GM23338 (cell line): ENCODE results near the gene ZEB2. TPM values are rescaled to one million over a fixed set of nuclear protein-coding genes. Genes with fewer than 3 reads are reported as not detected.

Experiments
- ATAC-seq: fragments of 200-7000 bp; cut with Tn5 transposase; 3 replicates; pipeline ENCODE4 v1.9.1; 2020
- DNase-seq: peaks from one replicate; pipeline ENCODE4 v3.0.0-alpha.2; 2015; ENCODE audit warnings: low spot score
- H2AFZ ChIP-seq: fragments of 200-600 bp; sonication (generic); 2 replicates; pipeline ENCODE4 v1.8.0; 2016; ENCODE audit warnings: antibody characterized with exemption, mild to moderate bottlenecking, moderate library complexity
- H3F3A ChIP-seq: fragments of 200-600 bp; sonication (generic); replicated peaks from 2 replicates; pipeline ENCODE4 v1.8.0; 2017; ENCODE audit warnings: antibody characterized with exemption, mixed run types, low read depth
- H3K27ac ChIP-seq: fragments of 200-600 bp; sonication (generic); 2 replicates; pipeline ENCODE4 v1.6.1; 2016; ENCODE audit warnings: low read depth
- H3K27me3 ChIP-seq: fragments of 200-600 bp; sonication (generic); 2 replicates; pipeline ENCODE4 v1.8.0; 2016; ENCODE audit warnings: mild to moderate bottlenecking, mixed run types, moderate library complexity; ENCODE audit not compliant: insufficient read depth
- H3K36me3 ChIP-seq: fragments of 200-600 bp; sonication (generic); 2 replicates; pipeline ENCODE4 v1.8.0; 2016; ENCODE audit warnings: mild to moderate bottlenecking; ENCODE audit not compliant: insufficient read depth
- H3K4me1 ChIP-seq: fragments of 200-600 bp; sonication (generic); 2 replicates; pipeline ENCODE4 v1.8.0; 2016; ENCODE audit warnings: mild to moderate bottlenecking, moderate library complexity; ENCODE audit not compliant: insufficient read depth
- H3K4me2 ChIP-seq: fragments of 200-600 bp; sonication (generic); 2 replicates; pipeline ENCODE4 v1.7.1; 2017; ENCODE audit warnings: mixed run types
- H3K4me3 ChIP-seq: fragments of 200-600 bp; sonication (generic); 2 replicates; pipeline ENCODE4 v1.6.1; 2016; ENCODE audit warnings: mixed run types
- H3K79me2 ChIP-seq: fragments of 200-600 bp; sonication (generic); replicated peaks from 2 replicates; pipeline ENCODE4 v1.8.0; 2017; ENCODE audit warnings: mild to moderate bottlenecking; ENCODE audit not compliant: insufficient read depth
- H3K9me2 ChIP-seq: fragments of 200-600 bp; sonication (generic); 2 replicates; pipeline ENCODE4 v1.8.0; 2017; ENCODE audit not compliant: insufficient read depth
- H4K20me1 ChIP-seq: fragments of 200-600 bp; sonication (generic); replicated peaks from 2 replicates; pipeline ENCODE4 v1.8.0; 2017; ENCODE audit warnings: mild to moderate bottlenecking; ENCODE audit not compliant: insufficient read depth
- H3K27ac Mint-ChIP-seq: 2 replicates; pipeline ENCODE4 v1.8.0; 2020; ENCODE audit warnings: inconsistent platforms, mild to moderate bottlenecking, moderate library complexity, mixed read lengths
- H3K27me3 Mint-ChIP-seq: 3 replicates; pipeline ENCODE4 v1.8.0; 2022; ENCODE audit warnings: low read depth, mild to moderate bottlenecking, moderate library complexity, mixed read lengths, inconsistent platforms; ENCODE audit not compliant: insufficient read depth, poor library complexity
- H3K36me3 Mint-ChIP-seq: 3 replicates; pipeline ENCODE4 v1.8.0; 2021; ENCODE audit warnings: low read depth, mild to moderate bottlenecking, inconsistent platforms, moderate library complexity, mixed read lengths
- H3K4me1 Mint-ChIP-seq: 3 replicates; pipeline ENCODE4 v1.8.0; 2020; ENCODE audit warnings: mild to moderate bottlenecking, inconsistent platforms, mixed read lengths
- H3K4me3 Mint-ChIP-seq: 3 replicates; pipeline ENCODE4 v1.8.0; 2021; ENCODE audit warnings: moderate library complexity, mild to moderate bottlenecking, inconsistent platforms, mixed read lengths
- H3K9me3 Mint-ChIP-seq: 3 replicates; pipeline ENCODE4 v1.8.0; 2020; ENCODE audit warnings: moderate library complexity, mild to moderate bottlenecking, inconsistent platforms, mixed read lengths
- CREB1 ChIP-seq: fragments of 250-450 bp; sonication (Bioruptor Pico); IDR thresholded peaks from 2 replicates; pipeline ENCODE4 v1.5.0; 2020; ENCODE audit warnings: low read depth, mild to moderate bottlenecking, moderate library complexity
- EZH2 ChIP-seq: fragments of 200-600 bp; sonication (generic); IDR thresholded peaks from one replicate; pipeline ENCODE4 v1.8.0; 2017; ENCODE audit warnings: antibody characterized with exemption, mild to moderate bottlenecking, low read depth; ENCODE audit not compliant: unreplicated experiment
- EZH2phosphoT487 ChIP-seq: fragments of 200-600 bp; sonication (generic); IDR thresholded peaks from one replicate; pipeline ENCODE4 v1.8.1; 2018; ENCODE audit warnings: antibody characterized with exemption; ENCODE audit not compliant: unreplicated experiment
- JUNB ChIP-seq: IDR thresholded peaks from one replicate; pipeline ENCODE4 v1.6.1; 2016; ENCODE audit warnings: antibody characterized with exemption; ENCODE audit not compliant: unreplicated experiment
- POLR2AphosphoS5 ChIP-seq: IDR thresholded peaks from 2 replicates; pipeline ENCODE4 v1.6.1; 2016; ENCODE audit warnings: antibody characterized with exemption, low read depth
- ZNF114 ChIP-seq: fragments of 250-450 bp; sonication (Bioruptor Pico); IDR thresholded peaks from 2 replicates; pipeline ENCODE4 v1.5.0; 2020; ENCODE audit warnings: mild to moderate bottlenecking, moderate library complexity
- ZNF331 ChIP-seq: fragments of 250-450 bp; sonication (Bioruptor Pico); IDR thresholded peaks from 2 replicates; pipeline ENCODE4 v1.5.0; 2020; ENCODE audit warnings: low read depth, mild to moderate bottlenecking, moderate library complexity
- polyA plus RNA-seq: library from polyadenylated mRNA; unstranded; fragments of >200 nt; fragmentation: Nextera tagmentation; extraction: Ambion mirVana; gene quantifications from 2 replicates; pipeline ENCODE4 v1.2.1, GENCODE V29; 2016
- total RNA-seq: library from RNA; depleted of rRNA; stranded (reverse); fragments of >200 nt; shearing (Covaris generic); gene quantifications from 2 replicates; pipeline ENCODE4 v1.2.3, GENCODE V29; 2014
- TF ChIP-seq, protein P1 (sequence below), 2 experiments: fragments of 200-600 bp in 1 of 2; sonication (generic) in 1 of 2; conservative IDR thresholded peaks; 2 replicates each; pipeline versions ENCODE4 v1.5.1 to v1.6.1; 2016 to 2017; ENCODE audit warnings: antibody characterized with exemption in 2 of 2, low read depth in 2 of 2, mild to moderate bottlenecking in 2 of 2, moderate library complexity in 1 of 2
- TF ChIP-seq, protein P2 (sequence below): IDR thresholded peaks from one replicate; pipeline ENCODE4 v1.6.1; 2018; ENCODE audit warnings: antibody characterized with exemption; ENCODE audit not compliant: unreplicated experiment
- TF ChIP-seq, protein P3 (sequence below): IDR thresholded peaks from 2 replicates; pipeline ENCODE4 v1.6.1; 2016; ENCODE audit warnings: antibody characterized with exemption

ZEB2 gene
- total and polyA plus RNA-seq, 2 experiments from 2014 or later, result 0.45 TPM; not detected in 1

DNA sequence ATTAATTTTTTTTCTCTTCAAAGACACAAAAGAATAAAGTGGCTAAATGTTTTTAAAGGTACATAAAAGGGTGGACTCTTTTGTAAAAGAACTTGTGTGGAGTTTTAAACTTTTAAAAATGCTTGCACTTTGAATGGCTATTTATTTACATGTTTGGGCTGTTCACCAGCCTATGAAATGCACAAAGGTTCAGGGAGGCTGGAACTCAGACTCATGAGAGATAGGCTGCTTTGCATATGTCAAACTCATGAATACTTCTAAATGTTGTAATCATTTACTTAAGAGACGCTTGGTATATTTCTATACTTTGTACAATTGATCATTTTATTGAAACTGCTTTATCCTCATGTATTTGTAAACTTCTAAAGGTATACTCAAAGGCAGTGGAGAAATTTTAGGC is 79.9 kb downstream of the ZEB2 start (continued):
- TF ChIP-seq CREB1 (CRISPR knock-in tag), result no peak

DNA sequence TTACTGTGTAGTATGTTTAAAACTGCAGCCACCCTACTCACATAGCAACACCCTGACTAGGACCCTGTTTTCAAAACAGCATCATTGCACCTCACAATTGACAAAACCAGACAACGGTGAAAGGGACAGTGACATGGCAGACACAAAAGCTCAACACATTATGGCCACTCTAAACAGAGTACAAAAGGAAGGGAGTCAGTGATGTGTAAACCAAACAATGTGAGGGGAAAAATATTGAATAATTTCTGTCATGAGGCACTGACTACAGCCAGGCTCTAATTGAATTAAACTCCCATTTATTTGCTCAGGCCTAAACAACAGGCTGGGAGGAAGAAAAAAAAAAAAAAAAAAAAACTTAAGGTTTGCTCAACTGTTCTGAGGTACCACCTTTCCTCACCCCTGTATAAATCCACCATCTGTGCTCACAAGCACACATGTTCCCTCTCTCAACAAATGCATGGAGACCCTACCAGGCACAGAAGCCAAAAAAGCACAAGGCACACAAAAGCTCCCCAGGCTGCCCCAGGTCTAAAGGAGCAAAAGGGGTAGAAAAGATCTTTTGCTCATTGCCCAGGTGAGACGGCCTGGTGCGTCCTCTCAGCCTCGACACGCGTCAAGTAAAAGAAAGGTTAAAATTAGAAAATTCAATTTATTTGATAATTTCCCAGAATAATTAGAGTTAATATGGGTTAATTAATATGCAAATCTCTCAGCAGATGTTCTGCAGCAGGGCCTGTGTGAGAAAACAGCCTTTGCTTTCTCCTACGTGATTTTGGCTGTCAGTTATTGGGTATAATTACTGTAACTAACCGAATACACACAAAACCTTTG is 80.9 kb downstream of the ZEB2 start:
- no peak overlapping the region; the same call in 1 of the 2 replicates for H3K4me2 ChIP-seq
- peaks cover 26% of the 10 kb centered on the region for H3K4me1 ChIP-seq
- H3K9me2 ChIP-seq, result no peaks in the 10 kb centered on the region
- H3K27ac ChIP-seq, result no peak overlapping the region
- Mint-ChIP-seq H3K4me3 (no peak overlapping the region), H3K36me3 (no peaks in the 10 kb centered on the region), H3K4me1 (peaks cover 43% of the 10 kb centered on the region), H3K27me3 (peaks cover 6% of the 10 kb centered on the region), H3K9me3 (no peaks in the 10 kb centered on the region), H3K27ac (peak overlapping the region; percentile 47; the same call in 1 of the 2 replicates)
- peaks cover 5% of the 10 kb centered on the region; the same call in 1 of the 2 replicates for H3K27me3 ChIP-seq
- H3K4me3 ChIP-seq, result no peak overlapping the region
- no peaks in the 10 kb centered on the region for H3F3A ChIP-seq
- ATAC-seq, result peak; percentile 73
- no peak overlapping the region for H2AFZ ChIP-seq
- no peaks in the 10 kb centered on the region for H3K36me3 ChIP-seq
- H4K20me1 ChIP-seq, result no peaks in the 10 kb centered on the region
- TF ChIP-seq EZH2phosphoT487 (no peak), CREB1 (CRISPR knock-in tag) (no peak), POLR2AphosphoS5 (no peak), ZNF114 (CRISPR knock-in tag) (no peak), JUNB (no peak), ZNF331 (CRISPR knock-in tag) (no peak), EZH2 (no peak)
- TF ChIP-seq, protein P1, sequence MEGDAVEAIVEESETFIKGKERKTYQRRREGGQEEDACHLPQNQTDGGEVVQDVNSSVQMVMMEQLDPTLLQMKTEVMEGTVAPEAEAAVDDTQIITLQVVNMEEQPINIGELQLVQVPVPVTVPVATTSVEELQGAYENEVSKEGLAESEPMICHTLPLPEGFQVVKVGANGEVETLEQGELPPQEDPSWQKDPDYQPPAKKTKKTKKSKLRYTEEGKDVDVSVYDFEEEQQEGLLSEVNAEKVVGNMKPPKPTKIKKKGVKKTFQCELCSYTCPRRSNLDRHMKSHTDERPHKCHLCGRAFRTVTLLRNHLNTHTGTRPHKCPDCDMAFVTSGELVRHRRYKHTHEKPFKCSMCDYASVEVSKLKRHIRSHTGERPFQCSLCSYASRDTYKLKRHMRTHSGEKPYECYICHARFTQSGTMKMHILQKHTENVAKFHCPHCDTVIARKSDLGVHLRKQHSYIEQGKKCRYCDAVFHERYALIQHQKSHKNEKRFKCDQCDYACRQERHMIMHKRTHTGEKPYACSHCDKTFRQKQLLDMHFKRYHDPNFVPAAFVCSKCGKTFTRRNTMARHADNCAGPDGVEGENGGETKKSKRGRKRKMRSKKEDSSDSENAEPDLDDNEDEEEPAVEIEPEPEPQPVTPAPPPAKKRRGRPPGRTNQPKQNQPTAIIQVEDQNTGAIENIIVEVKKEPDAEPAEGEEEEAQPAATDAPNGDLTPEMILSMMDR (conservative IDR thresholded peaks at IDR 0.05; ENCODE audit: low read depth in 2 of 2), result no peak
- TF ChIP-seq, protein P2, sequence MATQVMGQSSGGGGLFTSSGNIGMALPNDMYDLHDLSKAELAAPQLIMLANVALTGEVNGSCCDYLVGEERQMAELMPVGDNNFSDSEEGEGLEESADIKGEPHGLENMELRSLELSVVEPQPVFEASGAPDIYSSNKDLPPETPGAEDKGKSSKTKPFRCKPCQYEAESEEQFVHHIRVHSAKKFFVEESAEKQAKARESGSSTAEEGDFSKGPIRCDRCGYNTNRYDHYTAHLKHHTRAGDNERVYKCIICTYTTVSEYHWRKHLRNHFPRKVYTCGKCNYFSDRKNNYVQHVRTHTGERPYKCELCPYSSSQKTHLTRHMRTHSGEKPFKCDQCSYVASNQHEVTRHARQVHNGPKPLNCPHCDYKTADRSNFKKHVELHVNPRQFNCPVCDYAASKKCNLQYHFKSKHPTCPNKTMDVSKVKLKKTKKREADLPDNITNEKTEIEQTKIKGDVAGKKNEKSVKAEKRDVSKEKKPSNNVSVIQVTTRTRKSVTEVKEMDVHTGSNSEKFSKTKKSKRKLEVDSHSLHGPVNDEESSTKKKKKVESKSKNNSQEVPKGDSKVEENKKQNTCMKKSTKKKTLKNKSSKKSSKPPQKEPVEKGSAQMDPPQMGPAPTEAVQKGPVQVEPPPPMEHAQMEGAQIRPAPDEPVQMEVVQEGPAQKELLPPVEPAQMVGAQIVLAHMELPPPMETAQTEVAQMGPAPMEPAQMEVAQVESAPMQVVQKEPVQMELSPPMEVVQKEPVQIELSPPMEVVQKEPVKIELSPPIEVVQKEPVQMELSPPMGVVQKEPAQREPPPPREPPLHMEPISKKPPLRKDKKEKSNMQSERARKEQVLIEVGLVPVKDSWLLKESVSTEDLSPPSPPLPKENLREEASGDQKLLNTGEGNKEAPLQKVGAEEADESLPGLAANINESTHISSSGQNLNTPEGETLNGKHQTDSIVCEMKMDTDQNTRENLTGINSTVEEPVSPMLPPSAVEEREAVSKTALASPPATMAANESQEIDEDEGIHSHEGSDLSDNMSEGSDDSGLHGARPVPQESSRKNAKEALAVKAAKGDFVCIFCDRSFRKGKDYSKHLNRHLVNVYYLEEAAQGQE, result no peak
- TF ChIP-seq, protein P3, sequence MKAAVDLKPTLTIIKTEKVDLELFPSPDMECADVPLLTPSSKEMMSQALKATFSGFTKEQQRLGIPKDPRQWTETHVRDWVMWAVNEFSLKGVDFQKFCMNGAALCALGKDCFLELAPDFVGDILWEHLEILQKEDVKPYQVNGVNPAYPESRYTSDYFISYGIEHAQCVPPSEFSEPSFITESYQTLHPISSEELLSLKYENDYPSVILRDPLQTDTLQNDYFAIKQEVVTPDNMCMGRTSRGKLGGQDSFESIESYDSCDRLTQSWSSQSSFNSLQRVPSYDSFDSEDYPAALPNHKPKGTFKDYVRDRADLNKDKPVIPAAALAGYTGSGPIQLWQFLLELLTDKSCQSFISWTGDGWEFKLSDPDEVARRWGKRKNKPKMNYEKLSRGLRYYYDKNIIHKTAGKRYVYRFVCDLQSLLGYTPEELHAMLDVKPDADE, result no peak
- no peak for DNase-seq
- H3K79me2 ChIP-seq, result no peaks in the 10 kb centered on the region
